Thyroid gland (tissue), 4 donors: ENCODE data around the gene VCP.

ENCODE experiments used
- CTCF ChIP-seq, 6 experiments: fragments of 200-600 bp in 3 of 6; fragments of 450-650 bp in 3 of 6; sonication (generic) in 3 of 6; IDR thresholded peaks; one replicate each; pipeline ENCODE4 v1.5.1; 2016 to 2019; ENCODE audit warnings: antibody characterized with exemption in 6 of 6, mild to moderate bottlenecking in 2 of 6, inconsistent platforms in 1 of 6, moderate library complexity in 1 of 6
- POLR2A ChIP-seq, 2 donors: fragments of 450-650 bp; IDR thresholded peaks; one replicate each; pipeline ENCODE4 v1.6.1; 2017; ENCODE audit warnings: antibody characterized with exemption in 2 of 2, mild to moderate bottlenecking in 2 of 2, moderate library complexity in 1 of 2

DNA sequence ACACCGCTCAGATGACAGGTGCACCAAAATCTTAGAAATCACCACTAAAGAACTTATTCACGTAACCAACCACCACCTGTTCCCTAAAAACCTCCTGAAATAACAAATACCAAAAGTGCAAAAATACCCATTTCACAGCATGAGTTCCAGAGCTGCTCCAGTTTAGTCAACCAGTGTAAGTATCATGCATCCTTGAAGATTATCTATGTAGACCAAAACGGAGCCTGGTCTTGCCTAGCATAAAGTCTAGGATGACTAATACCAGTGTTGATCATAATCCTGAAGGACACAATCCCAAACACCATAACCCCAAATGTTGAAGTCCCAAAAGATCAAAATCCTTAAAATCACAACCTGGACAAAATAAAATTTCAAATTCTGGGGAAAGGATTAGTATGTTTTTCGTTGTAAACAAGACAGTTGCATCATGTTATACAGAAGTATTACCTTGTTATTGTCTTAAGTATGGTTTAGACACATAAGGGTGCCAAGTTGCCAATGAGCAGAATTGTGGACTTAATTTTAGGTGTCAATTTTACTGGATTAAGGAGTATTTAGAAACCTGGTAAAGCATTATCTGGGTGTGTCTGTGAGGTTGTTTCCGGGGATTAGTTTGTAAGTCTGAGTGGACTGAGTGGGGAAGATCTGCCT is 18.1 kb downstream of the VCP start:
- TF ChIP-seq CTCF (IDR thresholded peaks at IDR 0.05): no peak
- no peak for TF ChIP-seq POLR2A (IDR thresholded peaks at IDR 0.05)
